Measurements from ENCODE around the gene CERS1. TPM values are rescaled to one million over a fixed set of nuclear protein-coding genes. Genes with fewer than 3 reads are reported as not detected.

Gene CERS1
- total RNA-seq, 1 donor from 2014 or later: 15.7 TPM

GRCh38 chr19:18857223-18857622, 38.7 kb downstream of the CERS1 start:
- H3K27me3 Mint-ChIP-seq (ENCODE audit: unreplicated experiment): peaks cover 13% of the 10 kb centered on the region
- H3K4me3 Mint-ChIP-seq (ENCODE audit: unreplicated experiment): no peak overlapping the region
- H3K36me3 Mint-ChIP-seq (ENCODE audit: low read depth, unreplicated experiment): peaks cover 58% of the 10 kb centered on the region

GRCh38 chr19:18856385-18857126, 39.4 kb downstream of the CERS1 start:
- TF ChIP-seq CTCF (IDR thresholded peaks at IDR 0.05; ENCODE audit: unreplicated experiment): no peak
- Mint-ChIP-seq H3K9me3 (ENCODE audit: unreplicated experiment) (no peaks in the 10 kb centered on the region), H3K27ac (ENCODE audit: unreplicated experiment) (no peak overlapping the region), H3K4me1 (ENCODE audit: unreplicated experiment) (peaks cover 3% of the 10 kb centered on the region), H3K36me3 (ENCODE audit: low read depth, unreplicated experiment) (peaks cover 51% of the 10 kb centered on the region), H3K27me3 (ENCODE audit: unreplicated experiment) (peaks cover 13% of the 10 kb centered on the region), H3K4me3 (ENCODE audit: unreplicated experiment) (no peak overlapping the region)
- no peak for DNase-seq (ENCODE audit: low spot score)

More at GRCh38 chr19:18857223-18857622, 38.7 kb downstream of the CERS1 start:
- Mint-ChIP-seq H3K9me3 (ENCODE audit: unreplicated experiment) (no peaks in the 10 kb centered on the region), H3K4me1 (ENCODE audit: unreplicated experiment) (peaks cover 3% of the 10 kb centered on the region), H3K27ac (ENCODE audit: unreplicated experiment) (no peak overlapping the region)
- DNase-seq (ENCODE audit: low spot score): no peak
- TF ChIP-seq CTCF (IDR thresholded peaks at IDR 0.05; ENCODE audit: unreplicated experiment): no peak

GRCh38 chr19:18855647-18856384, 40.1 kb downstream of the CERS1 start:
- peaks cover 9% of the 10 kb centered on the region for H3K27me3 Mint-ChIP-seq (ENCODE audit: unreplicated experiment)
- no peak for DNase-seq (ENCODE audit: low spot score)
- peaks cover 50% of the 10 kb centered on the region for H3K36me3 Mint-ChIP-seq (ENCODE audit: low read depth, unreplicated experiment)
- H3K4me3 Mint-ChIP-seq (ENCODE audit: unreplicated experiment): peak overlapping the region; percentile 76
- no peaks in the 10 kb centered on the region for H3K9me3 Mint-ChIP-seq (ENCODE audit: unreplicated experiment)
- peaks cover 3% of the 10 kb centered on the region for H3K4me1 Mint-ChIP-seq (ENCODE audit: unreplicated experiment)
- peak overlapping the region; percentile 48 for H3K27ac Mint-ChIP-seq (ENCODE audit: unreplicated experiment)
- no peak for TF ChIP-seq CTCF (IDR thresholded peaks at IDR 0.05; ENCODE audit: unreplicated experiment)

- H3K27me3 Mint-ChIP-seq (ENCODE audit: unreplicated experiment): peaks cover 9% of the 10 kb centered on the region
- no peak for TF ChIP-seq CTCF (IDR thresholded peaks at IDR 0.05; ENCODE audit: unreplicated experiment)
- no peak for DNase-seq (ENCODE audit: low spot score)
- peaks cover 51% of the 10 kb centered on the region for H3K36me3 Mint-ChIP-seq (ENCODE audit: low read depth, unreplicated experiment)
- H3K27ac Mint-ChIP-seq (ENCODE audit: unreplicated experiment): no peak overlapping the region
- H3K4me3 Mint-ChIP-seq (ENCODE audit: unreplicated experiment): peak overlapping the region; percentile 76
- no peaks in the 10 kb centered on the region for H3K4me1 Mint-ChIP-seq (ENCODE audit: unreplicated experiment)
- H3K9me3 Mint-ChIP-seq (ENCODE audit: unreplicated experiment): no peaks in the 10 kb centered on the region
These were observed 41.0 kb downstream of the CERS1 start for GRCh38 chr19:18854982-18855381.

Measured in endothelial cell (in vitro differentiated cells).